Posterior vena cava (tissue), 2 donors: Measurements from ENCODE around the gene ZNF396. TPM values are rescaled to one million over a fixed set of nuclear protein-coding genes. Genes with fewer than 3 reads are reported as not detected.

Experiments used
- DNase-seq: peaks from one replicate; pipeline ENCODE4 v3.0.0-alpha.2; 2020; ENCODE audit warnings: low spot score
- intact Hi-C, 2 donors: fragments of 100-400 bp; cut with DNase I; formaldehyde crosslinking; loops; one replicate each; pipeline versions ENCODE4 v1.14.1 to v1.14.2; 2022 to 2023
- long read RNA-seq, 2 donors: library from polyadenylated mRNA; unstranded; transcript quantifications; one replicate each; pipeline ENCODE4 v2.0.0, GENCODE V29; 2020 to 2021
- total RNA-seq, 2 donors: library from RNA; stranded (reverse); fragmentation: NEBNext Ultra II Directional; extraction: Animal tissue kit (Norgen Biotek cat#: 25700); gene quantifications; one replicate each; pipeline ENCODE4 v1.2.1, GENCODE V29; 2021
- donor health status: DM: yes; HTN: yes; CAD: no.
- donor health status: DM: yes; HTN: yes; CAD: no.

The ZNF396 gene
- 1 to 10 TPM; 1.7 to 3.4 TPM for total RNA-seq
- long read RNA-seq, donor 1, result 0 reads
- long read RNA-seq, donor 2, result 0 reads

DNA sequence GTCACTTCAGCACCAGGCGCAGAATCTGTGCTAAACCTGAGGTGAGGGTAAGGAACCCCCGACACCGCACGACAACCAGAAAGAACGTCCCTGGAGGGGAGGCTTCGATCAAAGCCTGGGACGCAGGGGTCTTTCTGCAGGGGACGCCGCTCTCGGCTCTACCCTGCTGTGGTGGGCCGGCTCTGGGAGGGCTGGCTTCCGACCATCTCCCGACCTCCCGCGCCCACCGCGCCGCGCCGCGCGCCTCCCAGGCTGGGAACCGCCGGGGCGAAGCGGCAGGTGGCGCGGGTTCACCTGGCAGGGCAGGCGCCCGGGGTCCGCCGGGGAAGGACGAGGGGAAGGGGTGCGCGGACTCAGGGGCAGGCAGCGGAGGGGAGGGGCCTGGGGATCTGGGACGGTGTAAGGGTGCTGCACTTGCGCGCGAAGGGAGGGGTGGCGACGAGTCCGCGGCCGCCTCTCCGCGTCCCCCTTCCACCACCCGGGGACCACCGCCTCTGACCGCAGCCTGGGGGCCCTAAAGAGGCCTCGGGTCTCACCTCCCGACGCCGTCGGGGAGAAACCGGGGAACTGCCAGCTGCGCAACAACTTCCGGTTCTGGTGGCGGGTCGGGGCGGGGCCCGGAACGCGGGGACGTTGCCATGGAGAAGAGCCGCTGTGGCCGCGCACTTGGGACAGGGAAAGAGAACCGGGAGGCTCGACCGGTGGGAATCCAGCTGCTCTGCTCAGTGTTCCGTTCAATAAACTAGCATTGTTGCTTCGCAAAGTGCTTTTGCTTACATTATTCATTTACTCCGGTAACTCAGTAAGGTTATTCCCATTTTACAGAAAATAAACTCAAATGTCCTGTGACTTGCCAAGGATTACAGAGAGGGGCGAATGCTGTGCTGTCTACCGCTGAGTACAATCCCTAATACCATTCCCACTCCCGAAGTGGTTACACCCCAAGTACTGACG lies at the start of gene ZNF396:
Gene ZNF396, minus strand, starts transcription at position 596 of the 954 bp plus-strand sequence. CDS start 3,045 bp downstream, outside the sequence.
- peak; percentile 96 for DNase-seq
- intact Hi-C loops, result no loop called here

DNA sequence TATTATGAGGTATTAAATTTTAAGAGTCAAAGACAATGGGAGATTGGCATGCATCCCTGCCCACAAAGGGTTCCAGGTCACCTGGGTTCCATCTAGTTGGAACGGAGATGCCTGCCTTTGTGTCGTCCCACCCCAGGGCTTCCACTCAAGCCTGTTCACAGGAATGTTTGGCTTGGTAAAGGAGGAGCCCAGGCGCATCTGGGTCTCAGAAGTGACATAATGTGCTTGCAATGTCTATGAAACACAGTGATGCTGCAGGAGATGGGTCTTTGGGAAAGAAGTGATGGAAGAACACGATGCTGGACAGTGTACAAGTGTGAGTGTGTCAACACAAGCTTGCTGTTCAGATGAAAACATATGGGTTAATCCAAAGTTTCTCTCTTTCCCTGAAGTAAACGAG lies 49.6 kb upstream of the ZNF396 start:
- DNase-seq, result peak; percentile 37
- intact Hi-C loops, result no loop called here

DNA sequence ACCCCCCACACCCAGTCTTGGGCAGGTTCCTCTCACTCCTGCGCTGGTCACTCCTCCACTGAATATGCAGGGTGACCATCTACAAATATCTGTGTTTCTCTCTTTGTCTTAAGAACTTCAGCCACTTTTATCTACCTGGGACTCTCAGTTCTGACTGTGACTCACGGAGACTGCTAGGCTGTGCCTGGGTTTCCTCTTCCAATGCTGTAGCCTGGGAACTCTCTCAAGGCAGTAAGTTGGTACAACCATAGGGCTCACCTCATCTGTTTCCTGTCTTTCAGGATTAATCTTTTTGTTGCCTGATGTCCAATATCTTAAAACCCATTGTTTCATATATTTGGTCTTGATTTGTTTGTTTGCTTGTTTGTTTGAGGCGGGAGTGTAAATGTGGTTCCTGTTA lies 47.2 kb upstream of the ZNF396 start:
- DNase-seq, result no peak
- intact Hi-C loops, result no loop called here

DNA sequence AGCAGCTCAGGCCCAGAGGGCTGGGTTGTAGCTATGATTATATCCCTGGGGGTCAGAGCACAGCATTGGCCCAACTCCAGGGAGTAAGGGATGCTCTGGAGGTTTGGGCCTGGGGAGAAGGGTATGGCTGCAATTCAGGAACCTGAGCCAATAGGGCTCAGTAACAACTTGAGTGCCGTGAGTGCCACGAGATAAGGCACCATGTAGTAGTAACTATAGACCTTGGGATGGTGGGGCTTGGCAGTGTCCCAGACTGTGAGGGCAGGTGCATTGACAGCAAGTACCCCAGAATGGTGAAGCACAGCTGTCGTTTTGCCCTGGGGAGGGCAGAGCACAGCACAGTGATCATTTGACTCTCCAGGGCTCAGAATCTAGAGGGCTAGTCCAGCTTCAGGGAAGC lies 45.1 kb upstream of the ZNF396 start:
- intact Hi-C loops, result no loop called here
- no peak for DNase-seq

DNA sequence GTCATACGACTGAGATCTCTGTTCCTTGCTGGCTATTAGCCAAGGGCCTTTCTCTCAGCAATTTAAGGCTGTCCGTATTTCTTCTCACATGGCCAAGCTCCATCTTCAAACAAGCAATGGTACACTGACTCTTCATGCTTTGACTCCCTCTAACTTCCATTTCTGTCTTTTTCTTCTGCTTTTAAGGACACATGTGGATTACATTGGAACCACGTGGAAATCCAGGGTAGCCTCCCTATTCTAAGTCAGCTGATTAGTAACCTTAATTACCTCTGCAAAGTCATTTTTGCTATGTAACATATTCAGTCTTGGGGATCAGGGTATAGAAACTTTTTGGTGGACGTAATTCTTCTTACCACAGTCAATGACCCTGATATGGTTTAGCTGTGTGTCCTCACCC lies 41.5 kb upstream of the ZNF396 start:
- intact Hi-C loops, result no loop called here

DNA sequence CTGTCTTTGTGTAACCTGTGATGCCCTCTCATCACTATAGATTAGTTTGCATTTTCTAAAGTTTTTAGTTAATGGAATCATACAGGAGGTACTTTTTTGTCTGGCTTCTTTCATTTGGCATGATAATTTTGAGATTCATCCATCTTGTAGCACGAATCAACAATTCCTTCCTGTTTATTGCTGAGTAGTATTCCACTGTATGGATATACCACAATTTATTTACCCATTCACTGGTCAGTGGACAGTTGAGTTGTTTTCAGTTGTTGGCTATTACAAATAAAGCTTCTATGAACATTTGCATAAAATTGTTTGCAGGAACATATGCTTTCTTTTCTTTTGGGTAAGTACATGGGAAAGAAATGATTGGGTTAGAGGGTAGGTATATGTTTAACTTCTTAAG lies 40.1 kb upstream of the ZNF396 start:
- intact Hi-C loops, result no loop called here
- DNase-seq, result no peak

More for the DNA sequence above, 41.5 kb upstream of the ZNF396 start:
- DNase-seq, result no peak

DNA sequence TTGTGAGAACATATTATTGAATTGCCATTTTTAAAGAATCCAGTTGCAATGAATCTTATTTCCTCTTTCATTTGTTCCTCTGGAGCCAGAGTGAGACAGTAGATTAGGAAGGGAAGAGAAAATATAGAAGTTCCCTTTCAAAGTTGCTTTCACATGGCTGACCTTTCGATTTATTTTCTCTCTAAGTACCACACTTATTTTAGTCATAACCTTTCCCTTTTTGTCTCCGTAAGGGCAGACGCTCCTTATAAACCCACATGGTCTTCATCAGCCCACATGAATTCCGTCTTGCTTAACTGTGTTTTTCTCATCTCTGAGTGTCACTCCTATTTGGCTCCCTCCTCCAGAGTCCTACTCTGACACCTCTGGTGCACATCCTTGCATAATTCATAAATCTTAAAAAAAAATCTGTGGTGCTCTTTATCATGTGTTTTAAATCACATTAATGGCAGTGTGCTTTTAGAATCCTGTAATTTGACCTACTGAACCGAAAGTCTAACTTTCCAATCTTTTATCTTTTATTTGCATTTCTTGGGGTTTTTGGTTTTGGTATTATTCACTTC lies 38.5 kb upstream of the ZNF396 start:
- intact Hi-C loops, result no loop called here
- no peak for DNase-seq

DNA sequence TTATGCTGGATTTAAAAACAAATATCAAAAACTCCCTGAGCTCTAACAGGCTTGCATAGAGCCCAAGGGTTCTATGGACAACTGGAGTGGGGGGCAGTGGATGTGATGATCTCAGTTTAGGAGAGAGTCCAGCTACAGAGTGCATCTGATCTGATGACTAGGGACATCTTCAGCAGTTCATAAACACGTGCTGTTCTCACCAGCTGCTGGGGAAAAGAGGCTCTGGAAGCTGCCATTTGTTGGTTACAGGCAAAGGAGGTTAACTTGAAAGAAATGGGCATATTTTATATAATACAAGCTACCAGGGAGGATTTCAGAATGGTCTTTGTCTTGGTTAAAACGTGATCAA lies 36.0 kb upstream of the ZNF396 start:
- intact Hi-C loops, result no loop called here
- no peak for DNase-seq

DNA sequence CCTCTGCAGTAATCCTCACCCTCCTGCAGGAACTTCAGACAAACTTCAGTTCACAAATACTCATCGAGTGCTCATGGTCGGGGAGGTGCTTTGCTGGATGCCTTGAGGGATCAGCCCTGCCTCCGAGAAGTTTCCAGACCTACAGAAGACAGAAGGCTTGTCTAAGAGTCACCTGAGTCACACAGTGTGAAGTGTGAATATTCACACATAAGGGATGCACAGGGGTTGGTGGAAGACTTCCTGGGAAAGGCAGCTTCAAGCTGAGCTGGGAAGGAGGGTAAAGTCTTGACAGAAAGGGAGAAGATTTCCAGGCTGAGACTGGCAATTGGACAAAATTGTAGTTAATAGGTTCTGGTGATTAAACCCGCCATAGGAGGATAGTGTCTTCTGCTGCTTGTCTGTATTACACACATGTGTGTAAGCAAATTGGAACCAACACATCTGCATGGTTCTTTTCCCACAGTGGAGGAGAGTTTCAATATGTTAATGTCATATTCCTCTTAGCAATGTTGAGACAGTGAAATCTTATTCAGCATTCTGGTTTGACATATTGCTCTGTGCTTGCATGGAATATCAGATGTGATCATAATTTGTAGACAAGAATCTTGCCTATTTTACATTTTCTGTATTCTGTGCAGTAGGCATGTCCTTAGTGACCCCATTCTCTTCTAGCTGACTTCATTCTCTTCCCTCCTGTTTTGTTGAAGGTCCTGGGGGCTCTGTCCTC lies 34.7 kb upstream of the ZNF396 start:
- intact Hi-C loops, result no loop called here

DNA sequence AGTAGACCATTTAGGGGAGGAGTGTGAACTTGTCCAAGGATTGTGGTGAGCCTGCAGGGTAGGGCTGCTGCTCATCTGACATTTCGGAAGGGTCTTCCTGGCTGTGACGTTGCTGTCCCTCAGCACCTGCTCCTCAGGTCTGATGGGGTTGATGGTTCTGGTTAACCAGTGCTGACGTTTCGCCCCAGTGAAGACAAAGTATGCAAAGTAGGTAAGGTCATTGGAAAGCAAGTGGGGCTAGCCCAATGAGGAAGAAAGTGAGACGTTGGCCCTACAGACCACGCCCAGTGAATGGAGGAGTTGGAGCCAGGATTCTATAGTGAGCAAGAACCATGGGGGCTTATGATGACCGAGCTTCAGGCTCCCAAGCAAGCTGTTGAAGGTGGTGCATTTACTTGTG lies 33.4 kb upstream of the ZNF396 start:
- intact Hi-C loops, result no loop called here
- no peak for DNase-seq

More for the DNA sequence above, 34.7 kb upstream of the ZNF396 start:
- DNase-seq, result no peak

DNA sequence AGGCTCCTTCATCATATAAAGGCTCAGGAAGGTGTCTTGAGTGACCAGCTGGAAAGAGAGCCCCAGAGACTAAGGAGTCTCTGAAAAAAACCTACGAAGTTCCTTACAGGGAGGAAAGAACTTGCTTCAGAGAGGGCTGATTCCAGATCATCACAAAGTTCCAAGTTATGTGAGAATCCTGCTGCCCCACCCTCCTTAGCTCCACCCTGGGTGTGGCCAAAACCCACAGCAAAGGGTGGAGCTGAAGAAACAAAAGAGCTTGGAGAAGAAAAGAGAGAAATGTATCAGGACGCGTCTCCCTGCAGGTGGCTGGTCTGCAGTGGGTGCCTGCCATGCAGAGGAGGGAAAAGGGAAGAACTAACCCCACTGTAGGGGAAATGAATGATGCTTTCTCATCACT lies 32.8 kb upstream of the ZNF396 start:
- no peak for DNase-seq
- intact Hi-C loops, result no loop called here

DNA sequence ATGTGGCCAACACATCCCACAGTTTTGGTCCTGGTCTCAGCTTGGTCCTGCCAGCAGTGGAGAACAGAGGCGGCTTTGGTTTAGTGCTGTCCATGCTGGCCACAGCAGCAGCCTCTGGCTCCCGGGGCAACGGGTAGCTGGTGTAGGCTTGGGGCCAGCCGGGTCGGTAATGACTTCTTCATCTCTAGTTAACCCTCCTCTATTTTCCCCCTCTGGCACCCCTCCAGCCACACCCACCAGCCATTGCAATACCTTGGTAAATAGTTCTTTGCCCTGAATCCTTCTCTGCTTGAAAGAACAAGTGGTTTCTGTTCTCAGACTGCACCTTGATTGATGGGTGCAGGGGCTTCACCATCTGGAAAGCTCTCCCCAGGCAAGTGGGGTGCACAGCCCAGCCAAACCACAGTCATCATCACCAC lies 31.7 kb upstream of the ZNF396 start:
- intact Hi-C loops, result no loop called here
- no peak for DNase-seq

DNA sequence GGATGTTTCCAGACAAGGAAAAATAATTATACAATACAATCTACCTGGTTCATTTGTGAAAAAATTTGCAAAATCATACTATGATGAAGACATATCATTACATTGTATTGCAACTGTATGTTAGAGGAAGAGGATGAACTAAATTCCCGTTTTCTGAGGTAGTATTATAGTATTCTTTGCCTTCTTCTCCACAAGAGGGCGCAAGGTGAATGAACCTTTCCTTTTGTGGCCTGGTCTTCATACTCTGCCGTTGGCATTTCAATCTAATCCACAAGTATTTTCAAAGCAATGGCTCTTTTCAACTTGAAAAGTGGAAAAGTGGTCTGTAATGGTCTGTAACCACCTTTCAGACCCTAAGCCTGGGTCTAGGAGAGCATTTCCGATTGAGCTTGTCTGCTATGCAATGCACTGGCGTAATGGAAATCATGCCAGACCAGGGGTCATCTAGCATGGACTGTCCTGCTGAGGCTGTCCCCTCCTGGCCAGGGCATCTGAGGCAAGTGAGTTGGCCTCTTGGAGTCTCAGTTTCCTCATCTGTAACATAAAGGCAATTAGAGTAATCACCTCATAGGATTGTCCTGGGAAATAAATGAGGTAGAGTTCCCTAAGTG lies 30.8 kb upstream of the ZNF396 start:
- no peak for DNase-seq
- intact Hi-C loops, result no loop called here

DNA sequence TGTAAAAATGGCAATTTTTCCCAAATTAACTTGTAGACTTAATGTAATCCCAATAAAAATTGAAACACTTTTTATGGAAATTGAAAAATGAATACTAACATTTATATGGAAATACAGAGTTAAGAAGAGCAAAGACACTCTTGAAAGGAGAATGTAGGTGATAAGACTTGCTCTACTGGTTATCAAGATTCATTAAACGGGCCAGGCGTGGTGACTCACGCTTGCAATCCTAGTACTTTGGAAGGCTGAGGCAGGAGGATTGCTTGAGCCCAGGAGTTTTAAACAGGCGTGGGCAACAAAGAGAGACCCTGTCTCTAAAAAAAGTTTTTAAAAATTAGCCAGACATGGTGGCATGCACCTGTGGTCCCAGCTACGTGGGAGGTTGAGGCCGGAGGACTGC lies 29.5 kb upstream of the ZNF396 start:
- no peak for DNase-seq
- intact Hi-C loops, result no loop called here

DNA sequence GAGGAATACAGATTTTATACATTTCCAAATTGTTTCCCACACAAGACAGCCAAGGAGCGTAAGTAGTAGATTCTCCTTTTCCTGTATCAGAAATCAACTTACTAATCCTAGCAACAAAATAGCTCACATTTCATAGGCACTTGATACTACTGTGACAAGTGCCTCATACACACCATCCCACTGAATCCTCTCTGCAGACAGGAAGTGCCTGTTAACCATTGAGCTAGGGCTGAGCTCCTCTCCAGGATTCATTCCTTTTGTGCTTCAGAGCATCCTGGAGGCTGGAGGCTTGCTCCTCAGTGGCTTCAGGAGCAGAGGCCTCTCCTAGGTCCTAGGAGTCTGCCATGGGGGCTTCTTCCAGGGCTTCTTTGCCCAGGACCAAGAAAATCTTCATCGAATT lies 20.8 kb upstream of the ZNF396 start:
- intact Hi-C loops, result loop anchor here in 1 of 2 donors (10.0 kb wide), 1 partner anchor 547 kb away; no protein-coding TSS in a partner anchor
- no peak for DNase-seq

DNA sequence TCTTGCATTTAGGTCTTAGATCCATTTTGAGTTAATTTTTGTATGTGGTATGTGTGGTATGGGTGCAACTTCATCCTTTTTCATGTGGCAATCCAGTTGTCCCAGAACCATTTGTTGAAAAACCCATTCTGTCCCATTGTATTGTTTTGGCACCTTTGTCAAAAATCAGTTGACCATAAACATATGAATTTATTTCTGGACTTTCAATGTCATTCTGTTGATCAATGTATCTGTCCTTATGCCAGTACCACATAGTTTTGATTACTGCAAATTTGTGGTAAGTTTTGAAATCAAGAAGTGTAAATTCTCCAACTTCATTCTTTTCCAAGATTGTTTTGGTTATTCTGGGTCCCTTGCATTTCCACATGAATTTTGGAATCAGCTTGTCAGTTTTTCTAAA lies 16.6 kb upstream of the ZNF396 start:
- DNase-seq, result no peak
- intact Hi-C loops, result loop anchor here in 1 of 2 donors (10.0 kb wide), 1 partner anchor 551 kb away; no protein-coding TSS in a partner anchor

DNA sequence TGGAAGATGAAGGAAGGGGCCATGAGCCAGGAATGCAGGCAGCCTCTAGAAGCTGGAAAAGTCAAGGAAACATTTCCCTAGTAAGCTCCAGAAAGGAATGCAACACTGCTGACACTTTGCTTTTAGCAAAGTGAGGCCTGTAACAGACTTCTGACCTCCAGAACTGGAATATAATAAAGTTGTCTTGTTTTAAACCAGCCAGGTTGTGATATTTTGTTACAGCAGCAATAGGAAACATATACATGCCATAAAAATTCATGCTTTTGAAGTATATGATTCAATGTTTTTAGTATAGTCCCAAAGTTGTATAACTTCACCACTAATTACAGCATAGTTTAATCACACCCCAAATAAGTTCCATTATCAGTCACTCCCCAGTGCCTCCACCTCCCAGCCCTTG lies 15.2 kb upstream of the ZNF396 start:
- intact Hi-C loops, result loop anchor here in 1 of 2 donors (10.0 kb wide), 1 partner anchor 552 kb away; no protein-coding TSS in a partner anchor
- DNase-seq, result no peak

DNA sequence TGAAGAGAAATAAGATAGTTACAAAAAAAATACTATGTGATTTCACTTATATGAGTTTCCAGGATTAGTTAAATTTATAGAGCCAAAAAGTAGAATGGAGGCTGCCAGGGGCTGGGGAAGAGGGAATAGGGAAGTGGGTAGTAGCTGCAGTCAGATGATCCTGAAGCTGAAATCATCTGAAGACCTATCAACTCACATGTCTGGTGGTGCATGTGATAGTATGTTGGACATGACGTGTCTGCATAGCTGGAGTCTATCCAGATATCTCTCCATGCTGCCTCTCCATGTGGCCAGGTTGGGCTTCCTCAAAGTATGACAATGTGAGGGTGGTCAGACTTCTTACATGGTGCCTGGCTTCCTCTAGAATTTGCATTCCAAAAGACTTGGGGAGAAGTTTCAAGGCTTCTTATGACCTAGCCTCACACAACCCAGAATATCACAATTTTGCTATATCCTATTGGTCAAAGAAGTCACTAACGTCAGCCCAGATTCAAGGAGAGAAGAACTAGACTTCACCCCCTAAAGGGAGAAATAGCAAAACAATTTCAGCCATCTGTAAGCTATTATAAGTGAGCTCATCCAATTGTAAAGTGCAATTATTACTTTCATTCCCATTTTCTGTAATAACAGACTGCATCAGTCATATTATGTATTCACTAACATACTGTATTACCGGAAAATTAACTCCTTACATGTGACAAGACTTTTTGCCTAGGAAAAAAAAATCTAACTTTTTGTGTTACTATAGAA lies 14.0 kb upstream of the ZNF396 start:
- intact Hi-C loops, result loop anchor here in 1 of 2 donors (10.0 kb wide), 1 partner anchor 554 kb away; no protein-coding TSS in a partner anchor
- DNase-seq, result no peak

DNA sequence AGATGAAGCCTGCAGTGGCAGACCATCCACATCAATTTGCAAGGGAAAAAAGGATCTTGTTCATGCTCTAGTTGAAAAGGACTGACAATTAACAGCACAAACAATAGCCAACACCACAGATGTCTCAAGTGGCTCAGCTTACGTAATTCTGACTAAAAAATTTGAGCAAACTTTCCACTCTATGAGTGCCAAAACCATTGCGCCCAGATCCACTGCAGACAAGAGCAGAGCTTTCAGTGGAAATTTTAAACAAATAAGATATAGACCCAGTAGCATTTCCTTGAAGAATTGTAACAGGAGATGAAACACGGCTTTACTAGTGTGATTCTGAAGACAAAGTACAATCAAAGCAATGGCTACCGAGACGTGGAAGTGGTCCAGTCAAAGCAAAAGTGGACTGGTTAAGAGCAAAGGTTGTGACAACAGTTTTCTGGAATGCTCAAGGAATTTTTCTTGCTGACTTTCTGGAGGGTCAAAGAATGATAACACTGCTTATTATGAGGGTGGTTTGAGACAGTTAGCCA lies 12.0 kb upstream of the ZNF396 start:
- intact Hi-C loops, result no loop called here
- no peak for DNase-seq
